Right lobe of liver (tissue), 6 donors: Measurements from ENCODE around the gene CCDC148. TPM values are rescaled to one million over a fixed set of nuclear protein-coding genes. Genes with fewer than 3 reads are reported as not detected.
"Not testable (repeated sequence)": the region's sequence is repeated elsewhere in the genome, so short reads cannot be mapped to it uniquely, and the experiment has no call there.

ENCODE experiments used
- ATAC-seq, 4 donors: fragments of 200-7000 bp; cut with Tn5 transposase; one replicate each; pipeline ENCODE4 v1.9.1; 2020; ENCODE audit warnings: mild to moderate bottlenecking in 4 of 4, moderate library complexity in 4 of 4
- DNase-seq, 3 donors: peaks; one replicate each; pipeline ENCODE4 v3.0.0-alpha.2; 2020
- H3K27ac ChIP-seq, 3 donors: fragments of 200-600 bp; one replicate each; pipeline ENCODE4 v1.8.0; 2022
- H3K27me3 ChIP-seq, 2 donors: fragments of 200-600 bp; one replicate each; pipeline ENCODE4 v1.8.0; 2022
- H3K36me3 ChIP-seq, 4 donors: fragments of 200-600 bp; sonication (generic) in 1 of 4; one replicate each; pipeline versions ENCODE4 v1.5.1 to v1.8.0; 2017 to 2022; ENCODE audit warnings: control low read depth in 1 of 4
- H3K4me1 ChIP-seq, 4 donors: fragments of 200-600 bp; sonication (generic) in 1 of 4; one replicate each; pipeline versions ENCODE4 v1.5.1 to v1.8.0; 2017 to 2022; ENCODE audit warnings: control low read depth in 1 of 4
- H3K4me3 ChIP-seq, 3 donors: fragments of 200-600 bp; one replicate each; pipeline ENCODE4 v1.8.0; 2022
- H3K9me3 ChIP-seq, 4 donors: fragments of 200-600 bp; sonication (generic) in 1 of 4; one replicate each; pipeline versions ENCODE4 v1.5.1 to v1.8.0; 2017 to 2022; ENCODE audit warnings: control low read depth in 1 of 4
- CTCF ChIP-seq, 4 donors: fragments of 200-600 bp in 3 of 4; fragments of 450-650 bp in 1 of 4; IDR thresholded peaks; one replicate each; pipeline versions ENCODE4 v1.5.1 to v1.8.0; 2016 to 2022; ENCODE audit warnings: antibody characterized with exemption in 4 of 4, mild to moderate bottlenecking in 2 of 4
- POLR2A ChIP-seq: fragments of 450-650 bp; IDR thresholded peaks from one replicate; pipeline ENCODE4 v1.6.1; 2017; ENCODE audit warnings: antibody characterized with exemption, mild to moderate bottlenecking
- WGBS: methylation state at CpG from one replicate; pipeline ENCODE4 v1.1.6; 2018; ENCODE audit warnings: low coverage, low lambda C conversion rate; ENCODE audit not compliant: insufficient coverage; ENCODE audit errors: missing lambda C conversion rate; 5-methylcytosine and 5-hydroxymethylcytosine counted together
- intact Hi-C, 2 donors: fragments of 100-400 bp; cut with DNase I; formaldehyde crosslinking; loops; one replicate each; pipeline versions ENCODE4 v1.11.2 to v1.14.1; 2022
- total RNA-seq, 6 experiments: library from RNA; depleted of rRNA in 2 of 6; stranded (reverse); fragments of >200 nt in 2 of 6; fragmentation: NEBNext Ultra II Directional in 3 of 6; extraction: Animal tissue kit (Norgen Biotek cat#: 25700) in 3 of 6; gene quantifications; one replicate each; pipeline versions ENCODE4 v1.1.0 to v1.2.4, GENCODE V29; 2016 to 2023
- donor health status: DM: no; HTN: yes; CAD: no.
- donor health status: DM: no; HTN: no; CAD: no.
- donor health status: DM: no; HTN: no; CAD: no.
- donor health status: DM: no; HTN: yes; CAD: no.
- donor health status: DM: no; HTN: yes; CAD: no.

Gene CCDC148
- total RNA-seq, 6 experiments from 2014 or later, result 0.12 to 0.53 (median 0.20) TPM; not detected in 1

GRCh38 chr2:158482594-158482993 is 26.0 kb upstream of the CCDC148 start:
- intact Hi-C loops, result no loop called here
- DNase-seq, result no peak

GRCh38 chr2:158481116-158481515 is 24.6 kb upstream of the CCDC148 start:
- DNase-seq, result no peak
- no peak for ATAC-seq
- intact Hi-C loops, result no loop called here
- Histone ChIP-seq H3K27me3 (no peaks in the 10 kb centered on the region), H3K27ac (no peak overlapping the region), H3K9me3 (no peaks in the 10 kb centered on the region), H3K36me3 (no peaks in the 10 kb centered on the region), H3K4me1 (peaks cover 0 to 4% (median 0%) of the 10 kb centered on the region in 4 donors), H3K4me3 (no peak overlapping the region)
- 80% methylated on average over 1 of the region's 1 CpG for WGBS
- TF ChIP-seq CTCF (IDR thresholded peaks at IDR 0.05) (no peak), POLR2A (no peak)

More at GRCh38 chr2:158482594-158482993, 26.0 kb upstream of the CCDC148 start:
- H3K4me3 ChIP-seq, result no peak overlapping the region
- ATAC-seq, result no peak
- no peaks in the 10 kb centered on the region for H3K36me3 ChIP-seq
- H3K27me3 ChIP-seq, result no peaks in the 10 kb centered on the region
- peaks cover 0 to 5% (median 0%) of the 10 kb centered on the region in 4 donors for H3K4me1 ChIP-seq
- H3K27ac ChIP-seq, result no peak overlapping the region
- TF ChIP-seq CTCF (IDR thresholded peaks at IDR 0.05) (no peak), POLR2A (no peak)
- no peaks in the 10 kb centered on the region for H3K9me3 ChIP-seq

- no peak for ATAC-seq
- TF ChIP-seq CTCF (IDR thresholded peaks at IDR 0.05) (no peak), POLR2A (no peak)
- no peaks in the 10 kb centered on the region for H3K36me3 ChIP-seq
- no peak overlapping the region for H3K27ac ChIP-seq
- H3K4me1 ChIP-seq, result peaks cover 0 to 4% (median 0%) of the 10 kb centered on the region in 4 donors
- WGBS, result 79% methylated on average over 1 of the region's 1 CpG
- DNase-seq, result no peak
- no peaks in the 10 kb centered on the region for H3K27me3 ChIP-seq
- H3K4me3 ChIP-seq, result no peak overlapping the region
- intact Hi-C loops, result no loop called here
- no peaks in the 10 kb centered on the region for H3K9me3 ChIP-seq
Measured at GRCh38 chr2:158478816-158479215, 22.3 kb upstream of the CCDC148 start.

GRCh38 chr2:158478237-158478636 is 21.7 kb upstream of the CCDC148 start:
- ATAC-seq (no peak), DNase-seq (no peak)
- 60% methylated on average over 6 of the region's 6 CpGs for WGBS
- Histone ChIP-seq H3K36me3 (no peaks in the 10 kb centered on the region), H3K4me1 (peaks cover 0 to 4% (median 0%) of the 10 kb centered on the region in 4 donors), H3K4me3 (no peak overlapping the region), H3K27ac (no peak overlapping the region), H3K9me3 (no peaks in the 10 kb centered on the region), H3K27me3 (no peaks in the 10 kb centered on the region)
- TF ChIP-seq POLR2A, result no peak
- no peak for TF ChIP-seq CTCF (IDR thresholded peaks at IDR 0.05)
- intact Hi-C loops, result no loop called here

- ATAC-seq, result no peak
- Histone ChIP-seq H3K4me1 (peaks cover 0 to 4% (median 0%) of the 10 kb centered on the region in 4 donors), H3K27me3 (no peaks in the 10 kb centered on the region), H3K36me3 (no peaks in the 10 kb centered on the region), H3K27ac (no peak overlapping the region), H3K9me3 (no peaks in the 10 kb centered on the region), H3K4me3 (no peak overlapping the region)
- intact Hi-C loops, result no loop called here
- DNase-seq, result no peak
- 45% methylated on average over 3 of the region's 3 CpGs for WGBS
- TF ChIP-seq CTCF (IDR thresholded peaks at IDR 0.05), result no peak
Measured at GRCh38 chr2:158477202-158477601, 20.6 kb upstream of the CCDC148 start.

- H3K36me3 ChIP-seq, intact Hi-C loops, ATAC-seq, H3K27me3 ChIP-seq, DNase-seq, H3K9me3 ChIP-seq, H3K4me1 ChIP-seq, H3K4me3 ChIP-seq, H3K27ac ChIP-seq: not testable (repeated sequence)
- 100% methylated on average over 2 of the region's 3 CpGs for WGBS
Measured at GRCh38 chr2:158474526-158475011, 18.0 kb upstream of the CCDC148 start.
